SK-N-SH treated with all-trans-retinoic acid at 6 μM for 48 hours (cell line): ENCODE measurements around the gene NRG4.

Experiments used
- BACH2 ChIP-seq: fragments of 250-450 bp; sonication (Bioruptor Pico); IDR thresholded peaks from 2 replicates; pipeline ENCODE4 v1.9.0; 2021; ENCODE audit warnings: mild to moderate bottlenecking, borderline replicate concordance
- CREB5 ChIP-seq: fragments of 250-450 bp; sonication (Bioruptor Pico); IDR thresholded peaks from 2 replicates; pipeline ENCODE4 v1.5.1; 2020; ENCODE audit warnings: low read depth, mild to moderate bottlenecking, moderate library complexity
- GLIS3 ChIP-seq: fragments of 250-450 bp; sonication (Bioruptor Pico); IDR thresholded peaks from 2 replicates; pipeline ENCODE4 v1.5.0; 2020; ENCODE audit warnings: mild to moderate bottlenecking, moderate library complexity
- PATZ1 ChIP-seq: fragments of 250-450 bp; sonication (Bioruptor Pico); IDR thresholded peaks from 2 replicates; pipeline ENCODE4 v1.8.0; 2020; ENCODE audit warnings: mild to moderate bottlenecking, moderate library complexity, borderline replicate concordance
- RARB ChIP-seq: fragments of 250-450 bp; sonication (Bioruptor Pico); IDR thresholded peaks from 2 replicates; pipeline ENCODE4 v1.8.0; 2021; ENCODE audit warnings: mild to moderate bottlenecking, moderate library complexity
- SNAI2 ChIP-seq: fragments of 250-450 bp; sonication (Bioruptor Pico); IDR thresholded peaks from 2 replicates; pipeline ENCODE4 v1.5.0; 2020; ENCODE audit warnings: mild to moderate bottlenecking, moderate library complexity
- ZC3H10 ChIP-seq: fragments of 250-450 bp; sonication (Bioruptor Pico); IDR thresholded peaks from 2 replicates; pipeline ENCODE4 v1.5.1; 2021; ENCODE audit warnings: mild to moderate bottlenecking, moderate library complexity
- ZFP3 ChIP-seq: fragments of 250-450 bp; sonication (Bioruptor Pico); IDR thresholded peaks from 2 replicates; pipeline ENCODE4 v1.5.0; 2020; ENCODE audit warnings: mild to moderate bottlenecking, moderate library complexity
- ZFP30 ChIP-seq: fragments of 450-650 bp; formaldehyde crosslinking; IDR thresholded peaks from 2 replicates; pipeline ENCODE4 v1.5.0; 2022; ENCODE audit warnings: mild to moderate bottlenecking, moderate library complexity
- ZNF8 ChIP-seq: fragments of 450-650 bp; formaldehyde crosslinking; IDR thresholded peaks from 2 replicates; pipeline ENCODE4 v1.5.0; 2020; ENCODE audit warnings: mild to moderate bottlenecking, moderate library complexity

- TF ChIP-seq CREB5 (CRISPR knock-in tag) (no peak), ZNF8 (no peak), SNAI2 (no peak), ZFP30 (no peak), BACH2 (no peak), GLIS3 (no peak), ZC3H10 (no peak), ZFP3 (CRISPR knock-in tag) (no peak), RARB (no peak), PATZ1 (CRISPR knock-in tag) (no peak)
Observed at GRCh38 chr15:75994220-75994619, 18.0 kb downstream of the NRG4 start.
